Mammary epithelial cell (primary cell): ENCODE results near the gene MOB3A.

Experiments
- CTCF ChIP-seq, 2 donors: IDR thresholded peaks in 1 of 2; conservative IDR thresholded peaks in 1 of 2; 2 replicates each; pipeline ENCODE4 v1.5.1; 2011 to 2012; ENCODE audit warnings: inconsistent platforms in 2 of 2, low read length in 2 of 2, mild to moderate bottlenecking in 2 of 2, control low read depth in 1 of 2, low read depth in 1 of 2; ENCODE audit not compliant: insufficient read depth in 1 of 2; ENCODE audit errors: extremely low read depth in 1 of 2
- EZH2 ChIP-seq: IDR thresholded peaks from 2 replicates; pipeline ENCODE4 v1.6.1; 2012; ENCODE audit warnings: low read length, inconsistent platforms, borderline replicate concordance

- no peak for TF ChIP-seq CTCF (conservative IDR thresholded peaks at IDR 0.05 in 1 of 2, IDR thresholded peaks at IDR 0.05 in 1 of 2; ENCODE audit: extremely low read depth in 1 of 2, insufficient read depth in 1 of 2, low read depth in 1 of 2, low read length in 2 of 2)
- no peak for TF ChIP-seq EZH2
These were observed 25.7 kb downstream of the MOB3A start for GRCh38 chr19:2070436-2070827.
